Epithelial cell of proximal tubule (primary cell): ENCODE data around the gene MTUS2. TPM values are rescaled to one million over a fixed set of nuclear protein-coding genes. Genes with fewer than 3 reads are reported as not detected.

Experiments
- DNase-seq: peaks from one replicate; pipeline ENCODE4 v3.0.0-alpha.2; 2011; ENCODE audit warnings: low read depth
- H3K4me3 ChIP-seq: 2 replicates; pipeline ENCODE4 v1.5.1; 2011; ENCODE audit warnings: low read depth, mild to moderate bottlenecking, low read length
- total RNA-seq: library from RNA; depleted of rRNA; stranded (reverse); fragments of >200 nt; gene quantifications from 2 replicates; pipeline ENCODE4 v1.2.3, GENCODE V29; 2015
- TF ChIP-seq, protein P1 (sequence below): conservative IDR thresholded peaks from 2 replicates; pipeline ENCODE4 v1.5.1; 2012; ENCODE audit warnings: low read depth, mild to moderate bottlenecking, low read length

Gene MTUS2
- total RNA-seq, 1 donor from 2014 or later = not detected

DNA sequence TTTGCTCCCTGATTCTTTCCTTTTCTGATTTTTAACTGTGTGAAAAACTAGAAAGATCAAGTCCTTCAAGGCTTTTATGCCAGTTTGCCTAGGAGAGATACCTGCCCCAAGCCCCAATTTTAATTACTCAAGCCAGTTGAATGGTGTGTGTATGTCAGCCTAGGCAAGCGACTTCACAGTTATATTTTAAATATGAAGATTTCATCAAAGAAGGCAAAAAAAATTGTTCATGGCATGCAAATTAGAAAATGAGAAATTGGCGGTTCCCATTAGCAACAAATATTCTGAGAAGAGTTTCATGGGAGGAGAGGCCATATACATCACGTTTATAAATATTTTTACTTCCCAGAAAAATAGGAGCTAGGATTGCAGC, 607.8 kb downstream of the MTUS2 start:
- TF ChIP-seq, protein P1, sequence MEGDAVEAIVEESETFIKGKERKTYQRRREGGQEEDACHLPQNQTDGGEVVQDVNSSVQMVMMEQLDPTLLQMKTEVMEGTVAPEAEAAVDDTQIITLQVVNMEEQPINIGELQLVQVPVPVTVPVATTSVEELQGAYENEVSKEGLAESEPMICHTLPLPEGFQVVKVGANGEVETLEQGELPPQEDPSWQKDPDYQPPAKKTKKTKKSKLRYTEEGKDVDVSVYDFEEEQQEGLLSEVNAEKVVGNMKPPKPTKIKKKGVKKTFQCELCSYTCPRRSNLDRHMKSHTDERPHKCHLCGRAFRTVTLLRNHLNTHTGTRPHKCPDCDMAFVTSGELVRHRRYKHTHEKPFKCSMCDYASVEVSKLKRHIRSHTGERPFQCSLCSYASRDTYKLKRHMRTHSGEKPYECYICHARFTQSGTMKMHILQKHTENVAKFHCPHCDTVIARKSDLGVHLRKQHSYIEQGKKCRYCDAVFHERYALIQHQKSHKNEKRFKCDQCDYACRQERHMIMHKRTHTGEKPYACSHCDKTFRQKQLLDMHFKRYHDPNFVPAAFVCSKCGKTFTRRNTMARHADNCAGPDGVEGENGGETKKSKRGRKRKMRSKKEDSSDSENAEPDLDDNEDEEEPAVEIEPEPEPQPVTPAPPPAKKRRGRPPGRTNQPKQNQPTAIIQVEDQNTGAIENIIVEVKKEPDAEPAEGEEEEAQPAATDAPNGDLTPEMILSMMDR = no peak
- H3K4me3 ChIP-seq = no peak overlapping the region
- DNase-seq = no peak

DNA sequence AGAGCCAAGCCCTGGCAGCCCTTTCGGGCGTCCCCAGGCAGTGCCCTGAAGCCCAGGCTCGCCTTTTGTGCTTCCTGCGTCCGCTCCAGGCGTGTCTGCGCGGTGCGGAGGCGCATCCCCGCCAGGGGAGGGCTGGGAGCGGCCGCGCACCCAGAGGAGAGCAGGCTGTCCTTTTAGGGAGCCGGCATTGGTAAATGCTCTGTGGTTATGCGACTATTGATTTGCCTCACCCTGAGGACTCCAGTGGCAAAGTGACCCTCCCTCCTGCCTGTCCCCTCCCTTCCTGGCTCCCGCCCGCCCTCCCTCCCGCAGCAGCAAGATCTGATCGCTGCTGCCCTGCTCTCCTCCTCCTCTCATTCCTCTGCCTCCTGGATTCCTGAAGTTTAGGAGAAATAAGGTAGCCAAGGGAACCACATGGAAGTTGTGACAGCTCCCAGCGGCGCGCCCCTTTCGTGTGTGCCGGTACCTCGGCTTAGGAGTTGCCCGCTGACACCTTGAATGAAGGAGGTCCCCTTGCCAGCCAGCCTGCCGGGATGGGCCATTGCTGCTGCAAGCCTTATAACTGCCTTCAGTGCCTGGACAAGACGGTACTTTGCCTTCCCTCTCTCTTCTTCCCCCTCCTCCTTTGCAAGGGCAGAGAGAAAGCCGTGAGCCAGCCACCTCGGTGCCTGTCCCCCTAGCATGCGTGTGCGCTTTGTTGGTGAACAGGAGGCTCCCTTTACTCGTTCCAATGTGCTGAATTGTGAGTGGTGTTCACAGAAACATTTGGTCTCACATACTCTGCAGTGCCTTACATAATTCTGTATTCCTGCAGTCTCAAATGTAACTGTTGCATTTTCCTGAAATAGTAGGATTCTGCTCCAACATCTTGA, 608.4 kb downstream of the MTUS2 start:
- H3K4me3 ChIP-seq = no peak overlapping the region
- TF ChIP-seq, protein P1 = no peak
- DNase-seq = no peak

DNA sequence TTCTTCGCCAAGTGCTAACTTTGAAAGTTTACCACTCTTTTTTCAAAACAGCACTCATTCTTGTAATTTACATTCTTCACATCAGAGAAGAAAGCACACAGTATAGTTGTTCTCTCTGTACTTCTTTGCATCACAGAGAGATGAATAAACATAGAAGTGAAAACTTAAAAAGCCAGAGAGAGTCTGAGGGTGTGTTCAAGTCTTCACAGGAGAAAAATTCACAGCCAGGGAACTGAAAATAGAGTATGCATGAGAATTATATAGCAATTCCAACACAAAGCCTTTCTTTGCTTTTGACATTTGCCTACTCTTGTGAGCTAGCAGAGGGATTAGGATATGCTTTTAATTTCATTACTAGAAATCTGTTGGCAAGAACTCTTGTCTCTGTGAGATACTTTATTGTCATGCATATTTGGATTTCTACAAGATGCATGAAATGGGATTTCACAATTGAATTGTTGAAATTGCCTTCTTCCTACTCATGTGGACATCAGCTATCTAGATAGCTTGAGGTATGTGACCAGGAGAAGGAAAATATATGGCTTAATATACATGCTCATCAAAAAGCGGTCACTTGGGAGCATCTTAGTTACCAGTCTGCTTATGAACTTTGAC, 609.3 kb downstream of the MTUS2 start:
- DNase-seq = no peak
- TF ChIP-seq, protein P1 = no peak
- no peak overlapping the region for H3K4me3 ChIP-seq

DNA sequence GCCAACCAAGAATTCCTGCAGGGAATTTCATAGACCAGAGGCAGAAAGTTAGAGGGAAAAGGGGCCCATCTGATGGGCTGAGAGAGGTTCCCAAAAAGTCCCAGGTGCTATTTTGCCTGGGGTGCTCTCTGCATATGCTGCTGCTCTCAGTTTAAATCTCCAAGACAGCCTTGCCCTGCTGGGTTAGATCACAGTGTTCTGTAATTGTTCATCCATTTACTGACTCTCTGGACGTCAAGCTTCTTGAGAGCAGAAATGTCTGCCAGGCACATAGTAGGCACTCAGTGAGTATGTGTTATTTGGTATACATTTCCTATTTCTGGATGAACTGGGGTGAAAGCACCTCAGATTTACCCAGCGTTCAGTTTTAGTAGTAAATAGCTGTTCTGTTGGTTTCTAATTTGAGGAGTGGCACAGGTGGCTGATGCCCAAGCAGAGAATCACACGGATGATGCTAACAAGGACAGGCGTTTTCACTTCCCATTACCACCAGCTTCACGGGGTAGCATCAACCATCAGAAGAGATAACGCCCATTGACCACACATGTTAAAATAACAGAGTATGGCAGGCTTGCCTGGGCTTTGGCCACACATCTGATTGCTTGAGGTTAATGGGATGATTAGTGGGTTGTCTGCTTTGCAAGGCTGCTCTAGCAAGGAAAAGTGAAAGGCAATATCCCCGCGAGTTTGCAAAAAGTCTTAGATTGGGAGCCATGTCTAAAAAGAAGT, 614.2 kb downstream of the MTUS2 start:
- no peak for DNase-seq
- TF ChIP-seq, protein P1 = no peak

DNA sequence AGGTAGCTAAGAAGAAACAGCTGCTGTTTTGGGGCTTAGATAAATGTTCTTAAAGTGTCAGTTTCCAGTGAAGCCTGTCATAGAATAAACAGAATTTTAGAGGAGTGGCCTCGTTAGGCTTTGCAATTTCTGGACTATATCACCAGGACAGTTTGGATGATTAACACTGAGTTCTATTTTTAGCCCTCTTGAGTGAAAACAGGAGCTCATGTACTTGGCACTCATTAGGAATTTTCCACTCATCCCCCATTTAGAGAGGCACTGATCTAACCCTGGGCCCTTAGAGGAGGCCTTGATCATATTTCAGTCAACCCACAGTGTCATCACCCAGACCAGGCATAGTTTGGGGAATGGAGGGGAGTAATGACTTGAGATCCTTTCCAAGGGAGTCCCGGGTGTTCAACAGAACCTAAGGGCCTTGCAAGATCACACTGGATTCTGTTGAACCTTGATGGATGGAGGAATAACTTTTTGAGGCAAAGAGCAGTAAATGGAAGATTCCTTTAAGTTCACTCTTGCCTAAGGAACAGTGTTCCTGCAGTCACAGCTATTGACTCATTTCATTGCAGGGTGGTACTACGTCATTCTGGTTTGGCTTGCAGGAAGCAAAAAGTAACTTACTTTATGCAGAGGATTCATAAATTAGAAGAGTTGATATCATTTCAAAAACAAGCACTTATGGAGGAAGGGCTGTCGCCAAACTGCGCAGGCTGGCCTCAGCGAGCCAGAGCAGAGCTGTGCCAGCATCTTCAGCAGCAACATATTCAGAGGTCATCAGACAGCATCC, 615.2 kb downstream of the MTUS2 start:
- TF ChIP-seq, protein P1 = no peak
- no peak overlapping the region for H3K4me3 ChIP-seq
- DNase-seq = no peak

More for the DNA sequence above, 614.2 kb downstream of the MTUS2 start:
- H3K4me3 ChIP-seq = no peak overlapping the region

DNA sequence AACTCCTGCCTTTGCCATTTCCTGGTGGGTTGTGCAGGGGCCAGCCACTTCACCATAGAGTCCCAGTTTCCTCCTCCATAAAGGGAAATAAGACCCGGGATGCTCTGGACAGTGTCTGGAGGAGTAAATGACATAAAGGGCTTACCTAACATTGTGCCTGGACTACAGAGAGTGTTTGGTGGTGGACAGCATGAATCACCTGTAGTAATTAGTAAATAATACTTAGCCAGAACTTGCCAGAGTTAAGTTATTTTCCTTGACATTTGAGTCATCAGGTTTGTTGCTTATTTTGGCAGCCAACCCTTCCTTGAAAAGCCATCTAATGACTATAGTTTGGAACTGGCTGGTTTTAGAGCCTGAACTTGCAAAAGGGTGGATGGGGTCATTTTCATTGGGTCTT, 616.2 kb downstream of the MTUS2 start:
- peak; percentile 32 for DNase-seq
- no peak overlapping the region for H3K4me3 ChIP-seq
- TF ChIP-seq, protein P1 = no peak
